CD14-positive monocyte (primary cell): ENCODE measurements around the gene CADM1. TPM values are rescaled to one million over a fixed set of nuclear protein-coding genes. Genes with fewer than 3 reads are reported as not detected.

Experiments used
- DNase-seq, 3 donors: peaks; one replicate each; pipeline ENCODE4 v3.0.0-alpha.2; 2011 to 2022
- H2AFZ ChIP-seq: 2 replicates; pipeline ENCODE4 v1.6.0; 2012; ENCODE audit warnings: mild to moderate bottlenecking, low read depth, low read length, inconsistent platforms; ENCODE audit not compliant: insufficient read depth, poor library complexity, severe bottlenecking
- H3K27ac ChIP-seq, 2 donors: 1 replicate in 1 of 2; 2 replicates in 1 of 2; pipeline ENCODE4 v1.5.1; 2012 to 2013; ENCODE audit warnings: low read length in 2 of 2, control low read depth in 1 of 2, inconsistent platforms in 1 of 2, low read depth in 1 of 2, mild to moderate bottlenecking in 1 of 2
- H3K27me3 ChIP-seq, 2 donors: one replicate each; pipeline versions ENCODE4 v1.6.0 to v1.6.1; 2011 to 2013; ENCODE audit warnings: low read length in 2 of 2; ENCODE audit not compliant: control insufficient read depth in 2 of 2, insufficient read depth in 2 of 2
- H3K36me3 ChIP-seq, 2 donors: replicated peaks in 1 of 2; 1 replicate in 1 of 2; 2 replicates in 1 of 2; pipeline versions ENCODE4 v1.5.1 to v1.6.1; 2012 to 2013; ENCODE audit warnings: low read length in 2 of 2, control low read depth in 1 of 2, inconsistent platforms in 1 of 2, mild to moderate bottlenecking in 1 of 2; ENCODE audit not compliant: insufficient read depth in 2 of 2, control insufficient read depth in 1 of 2
- H3K4me1 ChIP-seq, 2 donors: 1 replicate in 1 of 2; 2 replicates in 1 of 2; pipeline versions ENCODE4 v1.5.1 to v1.6.1; 2012 to 2013; ENCODE audit warnings: low read length in 2 of 2, control low read depth in 1 of 2, inconsistent platforms in 1 of 2, mild to moderate bottlenecking in 1 of 2, moderate library complexity in 1 of 2; ENCODE audit not compliant: insufficient read depth in 2 of 2, control insufficient read depth in 1 of 2
- H3K4me2 ChIP-seq: replicated peaks from 2 replicates; pipeline ENCODE3; 2012; ENCODE audit warnings: low read length, moderate library complexity, mild to moderate bottlenecking; ENCODE audit not compliant: poor library complexity, severe bottlenecking; ENCODE audit errors: extremely low read depth
- H3K4me3 ChIP-seq, 3 experiments: fragments of 200-600 bp in 1 of 3; sonication (generic) in 1 of 3; replicated peaks in 1 of 3; 1 replicate in 2 of 3; 2 replicates in 1 of 3; pipeline ENCODE4 v1.5.1; 2011 to 2013; ENCODE audit warnings: low read length in 3 of 3, mild to moderate bottlenecking in 3 of 3, control low read depth in 2 of 3, low read depth in 2 of 3, inconsistent platforms in 1 of 3, moderate library complexity in 1 of 3
- H3K79me2 ChIP-seq: 2 replicates; pipeline ENCODE4 v1.6.0; 2012; ENCODE audit warnings: mild to moderate bottlenecking, control low read depth, inconsistent platforms, low read length, moderate library complexity; ENCODE audit not compliant: insufficient read depth
- H3K9ac ChIP-seq: 2 replicates; pipeline ENCODE4 v1.6.0; 2017; ENCODE audit warnings: low read length, mild to moderate bottlenecking; ENCODE audit not compliant: insufficient read depth, poor library complexity, severe bottlenecking
- H3K9me3 ChIP-seq, 2 donors: replicated peaks in 1 of 2; 1 replicate in 1 of 2; 2 replicates in 1 of 2; pipeline versions ENCODE4 v1.5.1 to v1.6.1; 2012 to 2013; ENCODE audit warnings: low read length in 2 of 2, control low read depth in 1 of 2; ENCODE audit not compliant: control insufficient read depth in 1 of 2, insufficient read depth in 1 of 2
- H4K20me1 ChIP-seq: 2 replicates; pipeline ENCODE4 v1.6.0; 2012; ENCODE audit warnings: mild to moderate bottlenecking, low read length, control low read depth, moderate library complexity; ENCODE audit not compliant: insufficient read depth
- H3K27ac Mint-ChIP-seq, 7 donors: one replicate each; pipeline ENCODE4 v1.8.0; 2020; ENCODE audit warnings: mild to moderate bottlenecking in 7 of 7, mixed read lengths in 7 of 7, moderate library complexity in 6 of 7, inconsistent platforms in 2 of 7
- H3K27me3 Mint-ChIP-seq, 3 donors: one replicate each; pipeline ENCODE4 v1.8.0; 2021 to 2022; ENCODE audit warnings: low read depth in 3 of 3, mild to moderate bottlenecking in 3 of 3, mixed read lengths in 3 of 3, moderate library complexity in 3 of 3, inconsistent platforms in 1 of 3
- H3K36me3 Mint-ChIP-seq, 2 donors: one replicate each; pipeline ENCODE4 v1.8.0; 2020; ENCODE audit warnings: mixed read lengths in 2 of 2, inconsistent platforms in 1 of 2, mild to moderate bottlenecking in 1 of 2
- H3K4me1 Mint-ChIP-seq: one replicate; pipeline ENCODE4 v1.8.0; 2020; ENCODE audit warnings: mild to moderate bottlenecking, mixed read lengths
- H3K4me3 Mint-ChIP-seq, 2 donors: one replicate each; pipeline ENCODE4 v1.8.0; 2020; ENCODE audit warnings: mild to moderate bottlenecking in 2 of 2, mixed read lengths in 2 of 2, moderate library complexity in 1 of 2
- H3K9me3 Mint-ChIP-seq, 7 donors: one replicate each; pipeline ENCODE4 v1.8.0; 2020 to 2022; ENCODE audit warnings: mixed read lengths in 7 of 7, mild to moderate bottlenecking in 6 of 7, moderate library complexity in 6 of 7, inconsistent platforms in 2 of 7
- WGBS: methylation state at CpG from one replicate; pipeline ENCODE4 v1.1.5; 2013; ENCODE audit warnings: missing lambda C conversion rate; ENCODE audit not compliant: insufficient coverage; 5-methylcytosine and 5-hydroxymethylcytosine counted together
- intact Hi-C, 2 donors: fragments of 100-400 bp; cut with micrococcal nuclease; formaldehyde crosslinking; loops; one replicate each; pipeline versions ENCODE4 v1.15.0 to v1.15.1; 2023
- polyA plus RNA-seq, 3 donors: library from polyadenylated mRNA; depleted of rRNA in 1 of 3; unstranded in 2 of 3; stranded (reverse) in 1 of 3; fragments of 300-500 nt in 2 of 3; fragments of >200 nt in 1 of 3; fragmentation: Illumina TruSeq in 2 of 3; gene quantifications; 1 replicate in 2 of 3; 2 replicates in 1 of 3; pipeline ENCODE4 v1.2.3, GENCODE V29; 2012 to 2021
- TF ChIP-seq, protein P1 (sequence below): fragments of 200-600 bp; IDR thresholded peaks from one replicate; pipeline ENCODE4 v1.8.0; 2022; ENCODE audit warnings: antibody characterized with exemption, mild to moderate bottlenecking

Gene CADM1
- polyA plus RNA-seq, 3 donors = not detected

DNA sequence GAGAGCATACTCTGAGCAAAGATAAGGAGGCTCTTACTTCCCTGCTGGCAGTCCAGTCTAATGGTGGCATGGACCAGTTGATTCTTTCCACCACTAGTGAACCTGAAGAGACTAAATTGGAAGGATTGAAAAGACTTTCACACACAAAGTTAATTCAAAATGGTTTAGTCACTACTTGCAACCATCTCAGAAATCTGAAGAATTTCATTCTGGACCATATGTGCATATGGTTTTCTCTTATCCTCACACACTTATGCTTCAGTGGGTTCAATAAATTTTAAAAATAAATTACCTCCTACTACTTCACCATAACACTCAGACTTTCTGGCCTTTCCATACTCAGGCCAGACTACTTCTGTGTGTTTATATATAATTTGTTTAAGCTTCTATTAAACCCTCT is 44.7 kb downstream of the CADM1 start:
- Mint-ChIP-seq H3K36me3 (no peaks in the 10 kb centered on the region), H3K27me3 (peaks cover 2 to 10% (median 4%) of the 10 kb centered on the region in 3 donors), H3K27ac (no peak overlapping the region), H3K4me1 (no peaks in the 10 kb centered on the region), H3K4me3 (no peak overlapping the region), H3K9me3 (no peaks in the 10 kb centered on the region)
- Histone ChIP-seq H3K4me2 (no peak overlapping the region), H4K20me1 (no peaks in the 10 kb centered on the region), H3K4me3 (no peak overlapping the region), H3K79me2 (no peaks in the 10 kb centered on the region), H3K36me3 (no peaks in the 10 kb centered on the region), H3K27me3 (no peaks in the 10 kb centered on the region), H2AFZ (no peak overlapping the region), H3K4me1 (no peaks in the 10 kb centered on the region), H3K27ac (no peak overlapping the region), H3K9ac (no peak overlapping the region), H3K9me3 (no peaks in the 10 kb centered on the region)
- TF ChIP-seq, protein P1, sequence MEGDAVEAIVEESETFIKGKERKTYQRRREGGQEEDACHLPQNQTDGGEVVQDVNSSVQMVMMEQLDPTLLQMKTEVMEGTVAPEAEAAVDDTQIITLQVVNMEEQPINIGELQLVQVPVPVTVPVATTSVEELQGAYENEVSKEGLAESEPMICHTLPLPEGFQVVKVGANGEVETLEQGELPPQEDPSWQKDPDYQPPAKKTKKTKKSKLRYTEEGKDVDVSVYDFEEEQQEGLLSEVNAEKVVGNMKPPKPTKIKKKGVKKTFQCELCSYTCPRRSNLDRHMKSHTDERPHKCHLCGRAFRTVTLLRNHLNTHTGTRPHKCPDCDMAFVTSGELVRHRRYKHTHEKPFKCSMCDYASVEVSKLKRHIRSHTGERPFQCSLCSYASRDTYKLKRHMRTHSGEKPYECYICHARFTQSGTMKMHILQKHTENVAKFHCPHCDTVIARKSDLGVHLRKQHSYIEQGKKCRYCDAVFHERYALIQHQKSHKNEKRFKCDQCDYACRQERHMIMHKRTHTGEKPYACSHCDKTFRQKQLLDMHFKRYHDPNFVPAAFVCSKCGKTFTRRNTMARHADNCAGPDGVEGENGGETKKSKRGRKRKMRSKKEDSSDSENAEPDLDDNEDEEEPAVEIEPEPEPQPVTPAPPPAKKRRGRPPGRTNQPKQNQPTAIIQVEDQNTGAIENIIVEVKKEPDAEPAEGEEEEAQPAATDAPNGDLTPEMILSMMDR = no peak
- DNase-seq = no peak
- intact Hi-C loops = no loop called here

DNA sequence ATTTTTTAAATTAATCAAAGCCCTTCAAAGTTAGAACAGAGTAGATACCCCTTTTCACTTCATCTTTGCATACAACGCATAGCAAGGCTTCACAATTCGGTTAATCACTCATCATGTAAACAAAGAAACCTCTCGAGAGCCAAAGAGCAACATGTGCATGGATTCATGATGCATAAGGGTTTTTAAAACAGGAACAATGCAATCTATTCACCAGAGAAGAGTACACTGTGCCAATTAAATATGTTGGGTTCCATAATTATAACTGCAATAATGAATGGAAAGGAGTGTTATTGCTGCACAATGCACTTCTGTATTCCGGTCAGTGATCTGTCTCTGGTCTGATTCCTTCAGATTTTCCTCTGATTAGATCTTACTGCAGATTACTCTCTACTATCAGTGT is 45.3 kb downstream of the CADM1 start:
- H3K27ac ChIP-seq = no peak overlapping the region
- H4K20me1 ChIP-seq = no peaks in the 10 kb centered on the region
- no peak overlapping the region for H2AFZ ChIP-seq
- H3K36me3 ChIP-seq = no peaks in the 10 kb centered on the region
- no peaks in the 10 kb centered on the region for H3K4me1 ChIP-seq
- H3K4me3 ChIP-seq = no peak overlapping the region
- H3K9ac ChIP-seq = no peak overlapping the region
- H3K79me2 ChIP-seq = no peaks in the 10 kb centered on the region
- H3K36me3 Mint-ChIP-seq = no peaks in the 10 kb centered on the region
- peaks cover 2 to 10% (median 4%) of the 10 kb centered on the region in 3 donors for H3K27me3 Mint-ChIP-seq
- H3K9me3 ChIP-seq = no peaks in the 10 kb centered on the region
- no peak overlapping the region for H3K27ac Mint-ChIP-seq
- no peak for DNase-seq
- WGBS = no CpG with 5 or more reads among the region's 4 CpGs
- intact Hi-C loops = no loop called here
- no peak overlapping the region for H3K4me2 ChIP-seq
- no peaks in the 10 kb centered on the region for H3K27me3 ChIP-seq
- no peaks in the 10 kb centered on the region for H3K9me3 Mint-ChIP-seq
- no peaks in the 10 kb centered on the region for H3K4me1 Mint-ChIP-seq
- H3K4me3 Mint-ChIP-seq = no peak overlapping the region
- TF ChIP-seq, protein P1 = no peak
